GM23338 (cell line): ENCODE measurements around the gene DUSP8. TPM values are rescaled to one million over a fixed set of nuclear protein-coding genes. Genes with fewer than 3 reads are reported as not detected.

ENCODE experiments used
- ATAC-seq: fragments of 200-7000 bp; cut with Tn5 transposase; 3 replicates; pipeline ENCODE4 v1.9.1; 2020
- DNase-seq: peaks from one replicate; pipeline ENCODE4 v3.0.0-alpha.2; 2015; ENCODE audit warnings: low spot score
- H2AFZ ChIP-seq: fragments of 200-600 bp; sonication (generic); 2 replicates; pipeline ENCODE4 v1.8.0; 2016; ENCODE audit warnings: antibody characterized with exemption, mild to moderate bottlenecking, moderate library complexity
- H3F3A ChIP-seq: fragments of 200-600 bp; sonication (generic); replicated peaks from 2 replicates; pipeline ENCODE4 v1.8.0; 2017; ENCODE audit warnings: antibody characterized with exemption, mixed run types, low read depth
- H3K27ac ChIP-seq: fragments of 200-600 bp; sonication (generic); 2 replicates; pipeline ENCODE4 v1.6.1; 2016; ENCODE audit warnings: low read depth
- H3K27me3 ChIP-seq: fragments of 200-600 bp; sonication (generic); 2 replicates; pipeline ENCODE4 v1.8.0; 2016; ENCODE audit warnings: mild to moderate bottlenecking, mixed run types, moderate library complexity; ENCODE audit not compliant: insufficient read depth
- H3K36me3 ChIP-seq: fragments of 200-600 bp; sonication (generic); 2 replicates; pipeline ENCODE4 v1.8.0; 2016; ENCODE audit warnings: mild to moderate bottlenecking; ENCODE audit not compliant: insufficient read depth
- H3K4me1 ChIP-seq: fragments of 200-600 bp; sonication (generic); 2 replicates; pipeline ENCODE4 v1.8.0; 2016; ENCODE audit warnings: mild to moderate bottlenecking, moderate library complexity; ENCODE audit not compliant: insufficient read depth
- H3K4me2 ChIP-seq: fragments of 200-600 bp; sonication (generic); 2 replicates; pipeline ENCODE4 v1.7.1; 2017; ENCODE audit warnings: mixed run types
- H3K4me3 ChIP-seq: fragments of 200-600 bp; sonication (generic); 2 replicates; pipeline ENCODE4 v1.6.1; 2016; ENCODE audit warnings: mixed run types
- H3K79me2 ChIP-seq: fragments of 200-600 bp; sonication (generic); replicated peaks from 2 replicates; pipeline ENCODE4 v1.8.0; 2017; ENCODE audit warnings: mild to moderate bottlenecking; ENCODE audit not compliant: insufficient read depth
- H3K9me2 ChIP-seq: fragments of 200-600 bp; sonication (generic); 2 replicates; pipeline ENCODE4 v1.8.0; 2017; ENCODE audit not compliant: insufficient read depth
- H4K20me1 ChIP-seq: fragments of 200-600 bp; sonication (generic); replicated peaks from 2 replicates; pipeline ENCODE4 v1.8.0; 2017; ENCODE audit warnings: mild to moderate bottlenecking; ENCODE audit not compliant: insufficient read depth
- H3K27ac Mint-ChIP-seq: 2 replicates; pipeline ENCODE4 v1.8.0; 2020; ENCODE audit warnings: inconsistent platforms, mild to moderate bottlenecking, moderate library complexity, mixed read lengths
- H3K27me3 Mint-ChIP-seq: 3 replicates; pipeline ENCODE4 v1.8.0; 2022; ENCODE audit warnings: low read depth, mild to moderate bottlenecking, moderate library complexity, mixed read lengths, inconsistent platforms; ENCODE audit not compliant: insufficient read depth, poor library complexity
- H3K36me3 Mint-ChIP-seq: 3 replicates; pipeline ENCODE4 v1.8.0; 2021; ENCODE audit warnings: low read depth, mild to moderate bottlenecking, inconsistent platforms, moderate library complexity, mixed read lengths
- H3K4me1 Mint-ChIP-seq: 3 replicates; pipeline ENCODE4 v1.8.0; 2020; ENCODE audit warnings: mild to moderate bottlenecking, inconsistent platforms, mixed read lengths
- H3K4me3 Mint-ChIP-seq: 3 replicates; pipeline ENCODE4 v1.8.0; 2021; ENCODE audit warnings: moderate library complexity, mild to moderate bottlenecking, inconsistent platforms, mixed read lengths
- H3K9me3 Mint-ChIP-seq: 3 replicates; pipeline ENCODE4 v1.8.0; 2020; ENCODE audit warnings: moderate library complexity, mild to moderate bottlenecking, inconsistent platforms, mixed read lengths
- CREB1 ChIP-seq: fragments of 250-450 bp; sonication (Bioruptor Pico); IDR thresholded peaks from 2 replicates; pipeline ENCODE4 v1.5.0; 2020; ENCODE audit warnings: low read depth, mild to moderate bottlenecking, moderate library complexity
- NANOG ChIP-seq: IDR thresholded peaks from 2 replicates; pipeline ENCODE4 v1.6.1; 2016; ENCODE audit warnings: antibody characterized with exemption, borderline replicate concordance
- POLR2AphosphoS5 ChIP-seq: IDR thresholded peaks from 2 replicates; pipeline ENCODE4 v1.6.1; 2016; ENCODE audit warnings: antibody characterized with exemption, low read depth
- STAT1 ChIP-seq: IDR thresholded peaks from one replicate; pipeline ENCODE4 v1.6.1; 2016; ENCODE audit warnings: antibody characterized with exemption; ENCODE audit not compliant: unreplicated experiment
- ZNF331 ChIP-seq: fragments of 250-450 bp; sonication (Bioruptor Pico); IDR thresholded peaks from 2 replicates; pipeline ENCODE4 v1.5.0; 2020; ENCODE audit warnings: low read depth, mild to moderate bottlenecking, moderate library complexity
- polyA plus RNA-seq: library from polyadenylated mRNA; unstranded; fragments of >200 nt; fragmentation: Nextera tagmentation; extraction: Ambion mirVana; gene quantifications from 2 replicates; pipeline ENCODE4 v1.2.1, GENCODE V29; 2016
- total RNA-seq: library from RNA; depleted of rRNA; stranded (reverse); fragments of >200 nt; shearing (Covaris generic); gene quantifications from 2 replicates; pipeline ENCODE4 v1.2.3, GENCODE V29; 2014
- TF ChIP-seq, protein P1 (sequence below): fragments of 250-450 bp; sonication (Bioruptor Pico); IDR thresholded peaks from 2 replicates; pipeline ENCODE4 v1.5.0; 2020; ENCODE audit warnings: mild to moderate bottlenecking, moderate library complexity
- TF ChIP-seq, protein P2 (sequence below): IDR thresholded peaks from one replicate; pipeline ENCODE4 v1.6.1; 2018; ENCODE audit warnings: antibody characterized with exemption; ENCODE audit not compliant: unreplicated experiment
- TF ChIP-seq, protein P3 (sequence below): IDR thresholded peaks from 2 replicates; pipeline ENCODE4 v1.6.1; 2016; ENCODE audit warnings: antibody characterized with exemption

DUSP8 gene
- total and polyA plus RNA-seq, 2 experiments from 2014 or later, result 1.1 TPM

DNA sequence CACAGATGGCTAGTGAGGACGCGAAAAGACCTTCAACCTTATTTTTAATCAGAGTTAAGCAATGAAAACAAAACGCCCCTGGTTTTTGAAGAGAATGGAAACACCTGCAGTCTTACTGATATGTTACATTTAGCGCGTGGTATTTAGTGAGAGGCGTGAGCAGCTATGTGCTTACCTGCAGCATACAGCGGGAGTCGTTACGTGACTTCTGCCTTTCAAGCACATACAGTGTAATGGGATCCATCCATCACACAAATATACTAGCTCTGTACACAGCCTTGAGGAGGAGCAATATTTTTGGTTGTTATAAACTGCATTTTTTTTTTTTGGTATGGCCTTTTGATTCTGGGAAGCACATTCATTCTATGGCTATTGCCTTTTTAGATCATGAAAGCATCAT, 20.6 kb upstream of the DUSP8 start (continued):
- TF ChIP-seq, protein P1, sequence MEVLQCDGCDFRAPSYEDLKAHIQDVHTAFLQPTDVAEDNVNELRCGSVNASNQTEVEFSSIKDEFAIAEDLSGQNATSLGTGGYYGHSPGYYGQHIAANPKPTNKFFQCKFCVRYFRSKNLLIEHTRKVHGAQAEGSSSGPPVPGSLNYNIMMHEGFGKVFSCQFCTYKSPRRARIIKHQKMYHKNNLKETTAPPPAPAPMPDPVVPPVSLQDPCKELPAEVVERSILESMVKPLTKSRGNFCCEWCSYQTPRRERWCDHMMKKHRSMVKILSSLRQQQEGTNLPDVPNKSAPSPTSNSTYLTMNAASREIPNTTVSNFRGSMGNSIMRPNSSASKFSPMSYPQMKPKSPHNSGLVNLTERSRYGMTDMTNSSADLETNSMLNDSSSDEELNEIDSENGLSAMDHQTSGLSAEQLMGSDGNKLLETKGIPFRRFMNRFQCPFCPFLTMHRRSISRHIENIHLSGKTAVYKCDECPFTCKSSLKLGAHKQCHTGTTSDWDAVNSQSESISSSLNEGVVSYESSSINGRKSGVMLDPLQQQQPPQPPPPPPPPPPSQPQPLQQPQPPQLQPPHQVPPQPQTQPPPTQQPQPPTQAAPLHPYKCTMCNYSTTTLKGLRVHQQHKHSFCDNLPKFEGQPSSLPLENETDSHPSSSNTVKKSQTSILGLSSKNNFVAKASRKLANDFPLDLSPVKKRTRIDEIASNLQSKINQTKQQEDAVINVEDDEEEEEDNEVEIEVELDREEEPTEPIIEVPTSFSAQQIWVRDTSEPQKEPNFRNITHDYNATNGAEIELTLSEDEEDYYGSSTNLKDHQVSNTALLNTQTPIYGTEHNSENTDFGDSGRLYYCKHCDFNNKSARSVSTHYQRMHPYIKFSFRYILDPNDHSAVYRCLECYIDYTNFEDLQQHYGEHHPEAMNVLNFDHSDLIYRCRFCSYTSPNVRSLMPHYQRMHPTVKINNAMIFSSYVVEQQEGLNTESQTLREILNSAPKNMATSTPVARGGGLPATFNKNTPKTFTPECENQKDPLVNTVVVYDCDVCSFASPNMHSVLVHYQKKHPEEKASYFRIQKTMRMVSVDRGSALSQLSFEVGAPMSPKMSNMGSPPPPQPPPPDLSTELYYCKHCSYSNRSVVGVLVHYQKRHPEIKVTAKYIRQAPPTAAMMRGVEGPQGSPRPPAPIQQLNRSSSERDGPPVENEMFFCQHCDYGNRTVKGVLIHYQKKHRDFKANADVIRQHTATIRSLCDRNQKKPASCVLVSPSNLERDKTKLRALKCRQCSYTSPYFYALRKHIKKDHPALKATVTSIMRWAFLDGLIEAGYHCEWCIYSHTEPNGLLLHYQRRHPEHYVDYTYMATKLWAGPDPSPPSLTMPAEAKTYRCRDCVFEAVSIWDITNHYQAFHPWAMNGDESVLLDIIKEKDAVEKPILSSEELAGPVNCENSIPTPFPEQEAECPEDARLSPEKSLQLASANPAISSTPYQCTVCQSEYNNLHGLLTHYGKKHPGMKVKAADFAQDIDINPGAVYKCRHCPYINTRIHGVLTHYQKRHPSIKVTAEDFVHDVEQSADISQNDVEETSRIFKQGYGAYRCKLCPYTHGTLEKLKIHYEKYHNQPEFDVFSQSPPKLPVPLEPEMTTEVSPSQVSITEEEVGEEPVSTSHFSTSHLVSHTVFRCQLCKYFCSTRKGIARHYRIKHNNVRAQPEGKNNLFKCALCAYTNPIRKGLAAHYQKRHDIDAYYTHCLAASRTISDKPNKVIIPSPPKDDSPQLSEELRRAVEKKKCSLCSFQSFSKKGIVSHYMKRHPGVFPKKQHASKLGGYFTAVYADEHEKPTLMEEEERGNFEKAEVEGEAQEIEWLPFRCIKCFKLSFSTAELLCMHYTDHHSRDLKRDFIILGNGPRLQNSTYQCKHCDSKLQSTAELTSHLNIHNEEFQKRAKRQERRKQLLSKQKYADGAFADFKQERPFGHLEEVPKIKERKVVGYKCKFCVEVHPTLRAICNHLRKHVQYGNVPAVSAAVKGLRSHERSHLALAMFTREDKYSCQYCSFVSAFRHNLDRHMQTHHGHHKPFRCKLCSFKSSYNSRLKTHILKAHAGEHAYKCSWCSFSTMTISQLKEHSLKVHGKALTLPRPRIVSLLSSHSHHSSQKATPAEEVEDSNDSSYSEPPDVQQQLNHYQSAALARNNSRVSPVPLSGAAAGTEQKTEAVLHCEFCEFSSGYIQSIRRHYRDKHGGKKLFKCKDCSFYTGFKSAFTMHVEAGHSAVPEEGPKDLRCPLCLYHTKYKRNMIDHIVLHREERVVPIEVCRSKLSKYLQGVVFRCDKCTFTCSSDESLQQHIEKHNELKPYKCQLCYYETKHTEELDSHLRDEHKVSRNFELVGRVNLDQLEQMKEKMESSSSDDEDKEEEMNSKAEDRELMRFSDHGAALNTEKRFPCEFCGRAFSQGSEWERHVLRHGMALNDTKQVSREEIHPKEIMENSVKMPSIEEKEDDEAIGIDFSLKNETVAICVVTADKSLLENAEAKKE (CRISPR knock-in tag), result no peak

DNA sequence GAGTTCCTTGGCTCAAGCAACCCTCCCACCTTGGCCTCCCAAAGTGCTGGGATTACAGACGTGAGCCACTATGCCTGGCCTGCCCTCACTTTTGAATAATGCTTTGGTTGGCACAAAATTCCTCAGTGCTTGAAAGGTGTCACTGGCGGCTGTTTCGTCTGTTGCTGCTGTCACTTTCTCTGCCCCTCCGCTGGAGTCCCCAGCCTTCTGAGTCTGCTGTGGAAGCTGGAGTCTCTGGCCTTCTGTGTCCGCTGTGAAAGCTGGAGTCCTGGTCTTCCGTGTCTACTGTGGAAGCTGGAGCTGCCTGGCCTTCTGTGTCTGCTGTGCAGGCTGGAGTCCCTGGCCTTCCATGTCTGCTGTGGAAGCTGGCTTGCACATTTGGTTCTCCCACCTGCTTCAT, 17.9 kb upstream of the DUSP8 start:
- H3K79me2 ChIP-seq, result no peaks in the 10 kb centered on the region
- H3K27ac ChIP-seq, result no peak overlapping the region
- no peaks in the 10 kb centered on the region for H3F3A ChIP-seq
- Mint-ChIP-seq H3K27me3 (peaks cover 13% of the 10 kb centered on the region), H3K36me3 (no peaks in the 10 kb centered on the region), H3K9me3 (no peaks in the 10 kb centered on the region), H3K4me1 (no peaks in the 10 kb centered on the region), H3K4me3 (no peak overlapping the region), H3K27ac (no peak overlapping the region)
- H2AFZ ChIP-seq, result no peak overlapping the region
- H3K4me1 ChIP-seq, result no peaks in the 10 kb centered on the region
- H3K4me2 ChIP-seq, result no peak overlapping the region
- no peak for DNase-seq
- no peaks in the 10 kb centered on the region for H4K20me1 ChIP-seq
- H3K9me2 ChIP-seq, result no peaks in the 10 kb centered on the region
- no peak overlapping the region for H3K4me3 ChIP-seq
- no peaks in the 10 kb centered on the region for H3K36me3 ChIP-seq
- no peaks in the 10 kb centered on the region for H3K27me3 ChIP-seq
- no peak for ATAC-seq
- TF ChIP-seq POLR2AphosphoS5, result no peak
- TF ChIP-seq, protein P2, sequence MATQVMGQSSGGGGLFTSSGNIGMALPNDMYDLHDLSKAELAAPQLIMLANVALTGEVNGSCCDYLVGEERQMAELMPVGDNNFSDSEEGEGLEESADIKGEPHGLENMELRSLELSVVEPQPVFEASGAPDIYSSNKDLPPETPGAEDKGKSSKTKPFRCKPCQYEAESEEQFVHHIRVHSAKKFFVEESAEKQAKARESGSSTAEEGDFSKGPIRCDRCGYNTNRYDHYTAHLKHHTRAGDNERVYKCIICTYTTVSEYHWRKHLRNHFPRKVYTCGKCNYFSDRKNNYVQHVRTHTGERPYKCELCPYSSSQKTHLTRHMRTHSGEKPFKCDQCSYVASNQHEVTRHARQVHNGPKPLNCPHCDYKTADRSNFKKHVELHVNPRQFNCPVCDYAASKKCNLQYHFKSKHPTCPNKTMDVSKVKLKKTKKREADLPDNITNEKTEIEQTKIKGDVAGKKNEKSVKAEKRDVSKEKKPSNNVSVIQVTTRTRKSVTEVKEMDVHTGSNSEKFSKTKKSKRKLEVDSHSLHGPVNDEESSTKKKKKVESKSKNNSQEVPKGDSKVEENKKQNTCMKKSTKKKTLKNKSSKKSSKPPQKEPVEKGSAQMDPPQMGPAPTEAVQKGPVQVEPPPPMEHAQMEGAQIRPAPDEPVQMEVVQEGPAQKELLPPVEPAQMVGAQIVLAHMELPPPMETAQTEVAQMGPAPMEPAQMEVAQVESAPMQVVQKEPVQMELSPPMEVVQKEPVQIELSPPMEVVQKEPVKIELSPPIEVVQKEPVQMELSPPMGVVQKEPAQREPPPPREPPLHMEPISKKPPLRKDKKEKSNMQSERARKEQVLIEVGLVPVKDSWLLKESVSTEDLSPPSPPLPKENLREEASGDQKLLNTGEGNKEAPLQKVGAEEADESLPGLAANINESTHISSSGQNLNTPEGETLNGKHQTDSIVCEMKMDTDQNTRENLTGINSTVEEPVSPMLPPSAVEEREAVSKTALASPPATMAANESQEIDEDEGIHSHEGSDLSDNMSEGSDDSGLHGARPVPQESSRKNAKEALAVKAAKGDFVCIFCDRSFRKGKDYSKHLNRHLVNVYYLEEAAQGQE, result no peak
- TF ChIP-seq, protein P3, sequence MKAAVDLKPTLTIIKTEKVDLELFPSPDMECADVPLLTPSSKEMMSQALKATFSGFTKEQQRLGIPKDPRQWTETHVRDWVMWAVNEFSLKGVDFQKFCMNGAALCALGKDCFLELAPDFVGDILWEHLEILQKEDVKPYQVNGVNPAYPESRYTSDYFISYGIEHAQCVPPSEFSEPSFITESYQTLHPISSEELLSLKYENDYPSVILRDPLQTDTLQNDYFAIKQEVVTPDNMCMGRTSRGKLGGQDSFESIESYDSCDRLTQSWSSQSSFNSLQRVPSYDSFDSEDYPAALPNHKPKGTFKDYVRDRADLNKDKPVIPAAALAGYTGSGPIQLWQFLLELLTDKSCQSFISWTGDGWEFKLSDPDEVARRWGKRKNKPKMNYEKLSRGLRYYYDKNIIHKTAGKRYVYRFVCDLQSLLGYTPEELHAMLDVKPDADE, result no peak
- TF ChIP-seq ZNF331 (CRISPR knock-in tag), result no peak
- no peak for TF ChIP-seq CREB1 (CRISPR knock-in tag)
- no peak for TF ChIP-seq STAT1
- TF ChIP-seq NANOG, result no peak
